Measurements from ENCODE around the gene CNTN2.

Gene CNTN2

GRCh38 chr1:205003358-205004131 is 39.5 kb upstream of the CNTN2 start:
- DNase-seq (ENCODE audit: low read depth) = no peak
- in situ Hi-C loops (cut with HindIII; ENCODE audit: low sequenced_read_pairs) = no loop called here
- TF ChIP-seq CTCF (IDR thresholded peaks at IDR 0.05; ENCODE audit: low read depth, low read length, missing control alignments) = no peak

GRCh38 chr1:205004351-205004750 is 38.7 kb upstream of the CNTN2 start:
- no peak for TF ChIP-seq CTCF (IDR thresholded peaks at IDR 0.05; ENCODE audit: low read depth, low read length, missing control alignments)
- H3K4me3 ChIP-seq (ENCODE audit: low read depth, low read length) = no peak overlapping the region
- DNase-seq (ENCODE audit: low read depth) = no peak
- in situ Hi-C loops (cut with HindIII; ENCODE audit: low sequenced_read_pairs) = no loop called here

More at GRCh38 chr1:205003358-205004131, 39.5 kb upstream of the CNTN2 start:
- H3K4me3 ChIP-seq (ENCODE audit: low read depth, low read length) = no peak overlapping the region

DNA sequence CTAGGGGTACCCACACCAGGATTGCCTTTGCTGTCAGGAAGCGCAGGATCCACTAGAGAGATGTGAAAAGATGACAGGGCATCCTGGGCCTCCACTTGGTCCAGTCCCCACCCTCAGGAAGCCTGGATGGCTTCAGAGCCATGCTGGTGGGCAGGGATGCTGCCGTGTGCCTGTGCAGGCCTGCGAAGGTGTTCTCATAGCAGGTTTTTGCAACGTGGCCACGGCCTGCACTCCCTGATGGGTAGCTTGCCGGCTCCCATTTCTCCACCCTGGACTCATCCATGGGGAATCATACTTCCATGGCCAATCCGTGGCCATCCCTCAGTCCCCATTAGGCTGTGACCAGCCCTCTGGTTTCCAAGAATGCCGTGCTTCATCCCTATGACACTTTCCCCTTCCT is 34.1 kb upstream of the CNTN2 start:
- in situ Hi-C loops (cut with HindIII; ENCODE audit: low sequenced_read_pairs) = no loop called here
- no peak for TF ChIP-seq CTCF (IDR thresholded peaks at IDR 0.05; ENCODE audit: low read depth, low read length, missing control alignments)
- no peak for DNase-seq (ENCODE audit: low read depth)
- H3K4me3 ChIP-seq (ENCODE audit: low read depth, low read length) = no peak overlapping the region

DNA sequence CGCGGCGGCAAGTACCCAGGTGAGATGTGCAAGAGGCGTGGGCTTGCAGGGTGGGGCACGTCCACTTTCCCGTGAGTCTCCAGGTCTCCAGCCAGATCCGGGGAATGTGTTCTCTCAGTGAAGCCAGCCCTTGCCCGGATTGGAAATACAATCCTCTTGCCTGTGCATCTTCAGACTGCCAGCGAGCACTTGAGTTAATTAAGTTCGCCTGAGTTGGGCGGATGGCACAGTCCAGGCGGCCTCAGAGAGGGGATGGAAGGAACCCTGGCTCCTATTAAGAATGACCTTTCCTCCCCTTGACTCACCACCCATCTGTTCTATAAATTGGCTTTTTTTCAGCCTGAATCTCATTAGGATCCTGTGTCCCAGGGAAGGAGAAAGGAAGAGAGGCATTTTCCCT is 33.3 kb upstream of the CNTN2 start:
- no peak for DNase-seq (ENCODE audit: low read depth)
- no peak for TF ChIP-seq CTCF (IDR thresholded peaks at IDR 0.05; ENCODE audit: low read depth, low read length, missing control alignments)
- H3K4me3 ChIP-seq (ENCODE audit: low read depth, low read length) = no peak overlapping the region
- in situ Hi-C loops (cut with HindIII; ENCODE audit: low sequenced_read_pairs) = loop anchor here (5.0 kb wide), 1 partner anchor 48 kb away; no protein-coding TSS in a partner anchor

- no peak for DNase-seq (ENCODE audit: low read depth)
- H3K4me3 ChIP-seq (ENCODE audit: low read depth, low read length) = no peak overlapping the region
- in situ Hi-C loops (cut with HindIII; ENCODE audit: low sequenced_read_pairs) = loop anchor here (5.0 kb wide), 1 partner anchor 45 kb away; no protein-coding TSS in a partner anchor
- TF ChIP-seq CTCF (IDR thresholded peaks at IDR 0.05; ENCODE audit: low read depth, low read length, missing control alignments) = no peak
These were observed 30.4 kb upstream of the CNTN2 start for GRCh38 chr1:205012391-205013140.

DNA sequence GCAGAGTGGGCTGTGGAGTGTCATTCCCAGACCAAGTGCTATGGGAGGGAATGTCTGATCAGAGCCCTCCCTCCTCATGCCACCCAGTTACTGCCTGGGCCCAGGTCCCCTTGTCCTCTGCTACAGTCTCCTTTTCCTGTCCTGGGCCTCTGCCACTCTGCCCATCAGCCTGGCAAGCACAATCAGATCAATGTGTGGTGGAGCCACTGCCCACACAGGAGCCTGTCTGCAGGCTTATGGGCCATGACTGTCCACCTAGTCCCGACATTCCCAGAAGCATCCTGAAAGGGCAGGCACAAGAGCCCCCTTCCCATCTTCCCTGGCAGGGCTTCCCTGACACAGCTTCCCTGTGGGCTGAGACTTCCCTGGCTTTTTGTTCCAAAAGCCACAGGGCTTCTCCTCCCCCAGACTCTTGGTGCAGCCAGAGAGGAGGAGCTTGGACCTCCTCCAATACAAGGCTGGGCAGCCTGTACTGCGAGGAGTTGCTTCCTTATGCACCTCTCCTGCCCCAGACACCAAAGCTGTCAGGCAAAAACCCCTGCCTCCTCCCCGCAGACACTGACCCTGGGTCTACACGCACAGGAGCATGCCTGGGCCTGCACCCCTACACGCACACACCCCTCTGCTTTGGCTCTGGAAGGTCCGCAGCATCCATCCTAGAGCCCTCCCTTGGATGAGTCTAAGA is 29.2 kb upstream of the CNTN2 start:
- DNase-seq (ENCODE audit: low read depth) = no peak
- no peak overlapping the region for H3K4me3 ChIP-seq (ENCODE audit: low read depth, low read length)
- TF ChIP-seq CTCF (IDR thresholded peaks at IDR 0.05; ENCODE audit: low read depth, low read length, missing control alignments) = no peak
- in situ Hi-C loops (cut with HindIII; ENCODE audit: low sequenced_read_pairs) = loop anchor here (5.0 kb wide), 1 partner anchor 43 kb away; no protein-coding TSS in a partner anchor
